Esophagus muscularis mucosa (tissue), 3 donors: ENCODE results near the gene DSCAM.

Experiments
- CTCF ChIP-seq, 3 experiments: fragments of 200-600 bp in 2 of 3; fragments of 450-650 bp in 1 of 3; sonication (generic) in 2 of 3; IDR thresholded peaks; one replicate each; pipeline ENCODE4 v1.5.1; 2017 to 2019; ENCODE audit warnings: antibody characterized with exemption in 3 of 3, mild to moderate bottlenecking in 2 of 3, moderate library complexity in 1 of 3
- POLR2A ChIP-seq: fragments of 450-650 bp; IDR thresholded peaks from one replicate; pipeline ENCODE4 v1.6.1; 2017; ENCODE audit warnings: antibody characterized with exemption, moderate library complexity, mild to moderate bottlenecking, low read depth

DNA sequence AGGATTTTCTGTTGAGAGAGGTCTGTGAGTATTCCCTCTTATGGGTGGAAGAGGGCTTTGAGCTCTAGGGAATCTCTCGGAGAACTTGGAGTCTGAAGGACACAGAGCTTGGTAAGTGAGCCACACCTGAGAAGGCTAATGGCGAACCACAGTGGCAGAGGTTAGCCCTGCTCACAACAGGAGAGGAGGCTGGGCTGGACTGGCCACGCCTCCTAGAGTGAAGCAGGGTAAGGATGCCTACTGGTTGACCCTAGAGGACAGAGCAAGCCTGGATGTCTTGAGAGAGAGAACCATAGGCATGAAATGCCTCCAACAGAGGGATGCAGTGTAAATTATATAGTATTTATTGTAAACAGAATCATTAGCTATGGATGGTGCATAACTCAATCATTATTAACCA, 747.1 kb downstream of the DSCAM start:
- TF ChIP-seq CTCF (IDR thresholded peaks at IDR 0.05) (no peak), POLR2A (no peak)
